ENCODE data around the gene ANO10.
"Not testable (repeated sequence)": the region's sequence is repeated elsewhere in the genome, so short reads cannot be mapped to it uniquely, and the experiment has no call there.

The ANO10 gene

GRCh38 chr3:43587303-43587702 is 34.5 kb downstream of the ANO10 start:
- peaks cover 6 to 18% (median 12%) of the 10 kb centered on the region in 11 experiments; a peak in 19 of 22 replicates for H3K36me3 ChIP-seq
- no peak overlapping the region for H3K27ac ChIP-seq
- no peaks in the 10 kb centered on the region for H4K20me1 ChIP-seq
- H3K4me1 ChIP-seq, result peaks cover 0 to 10% (median 7%) of the 10 kb centered on the region in 10 experiments; a peak in 6 of 20 replicates
- no peaks in the 10 kb centered on the region for H3K27me3 ChIP-seq
- H3K9me3 ChIP-seq (replicated peaks in 1 of 11), result peaks cover 9 to 17% (median 11%) of the 10 kb centered on the region in 11 experiments; a peak in 21 of 22 replicates
- H3K4me3 ChIP-seq, result no peak overlapping the region
- no peak for TF ChIP-seq Cebpa-rat (IDR thresholded peaks at IDR 0.05)
- H3K4me2 ChIP-seq, result no peak overlapping the region
- no peak overlapping the region for H3K9ac ChIP-seq

GRCh38 chr3:43584043-43584826 is 37.6 kb downstream of the ANO10 start:
- Histone ChIP-seq H3K9me3 (replicated peaks in 1 of 11) (peaks cover 0 to 6% (median 0%) of the 10 kb centered on the region in 11 experiments; a peak in 1 of 22 replicates), H3K4me3 (no peak overlapping the region), H3K9ac (no peak overlapping the region), H3K4me1 (peaks cover 0 to 13% (median 7%) of the 10 kb centered on the region in 10 experiments; a peak in 7 of 20 replicates), H4K20me1 (no peaks in the 10 kb centered on the region), H3K27me3 (no peaks in the 10 kb centered on the region), H3K27ac (no peak overlapping the region), H3K4me2 (no peak overlapping the region), H3K36me3 (peaks cover 0 to 12% (median 0%) of the 10 kb centered on the region in 11 experiments; a peak in 2 of 22 replicates)
- TF ChIP-seq Cebpa-rat (IDR thresholded peaks at IDR 0.05), result no peak

- H3K9ac ChIP-seq, result no peak overlapping the region
- H4K20me1 ChIP-seq, result no peaks in the 10 kb centered on the region
- H3K9me3 ChIP-seq (replicated peaks in 1 of 11), result peaks cover 0 to 6% (median 0%) of the 10 kb centered on the region in 11 experiments; a peak in 1 of 22 replicates
- no peak overlapping the region for H3K4me3 ChIP-seq
- H3K27ac ChIP-seq, result no peak overlapping the region
- peaks cover 0 to 13% (median 7%) of the 10 kb centered on the region in 10 experiments; a peak in 7 of 20 replicates for H3K4me1 ChIP-seq
- no peak for TF ChIP-seq Cebpa-rat (IDR thresholded peaks at IDR 0.05)
- H3K27me3 ChIP-seq, result no peaks in the 10 kb centered on the region
- peaks cover 0 to 13% (median 0%) of the 10 kb centered on the region in 11 experiments; a peak in 2 of 22 replicates for H3K36me3 ChIP-seq
- peak overlapping the region in 1 of 11 experiments; percentile 14; a peak in 2 of 22 replicates for H3K4me2 ChIP-seq
Measured at GRCh38 chr3:43583481-43583880, 38.3 kb downstream of the ANO10 start.

GRCh38 chr3:43582866-43583265 is 38.9 kb downstream of the ANO10 start:
- peaks cover 0 to 16% (median 0%) of the 10 kb centered on the region in 11 experiments; a peak in 2 of 22 replicates for H3K36me3 ChIP-seq
- peaks cover 0 to 6% (median 0%) of the 10 kb centered on the region in 11 experiments; a peak in 1 of 22 replicates for H3K9me3 ChIP-seq (replicated peaks in 1 of 11)
- H3K4me3 ChIP-seq, result no peak overlapping the region
- peaks cover 0 to 13% (median 7%) of the 10 kb centered on the region in 10 experiments; a peak in 7 of 20 replicates for H3K4me1 ChIP-seq
- H3K4me2 ChIP-seq, result peak overlapping the region in 3 of 11 experiments; percentile 1 to 27 (median 14); a peak in 2 of 22 replicates
- H3K9ac ChIP-seq, result no peak overlapping the region
- no peaks in the 10 kb centered on the region for H4K20me1 ChIP-seq
- TF ChIP-seq Cebpa-rat (IDR thresholded peaks at IDR 0.05), result no peak
- H3K27me3 ChIP-seq, result no peaks in the 10 kb centered on the region
- H3K27ac ChIP-seq, result no peak overlapping the region

GRCh38 chr3:43581343-43581742 is 40.5 kb downstream of the ANO10 start:
- Histone ChIP-seq H3K27me3 (no peaks in the 10 kb centered on the region), H3K27ac (no peak overlapping the region), H3K9ac (no peak overlapping the region), H4K20me1 (no peaks in the 10 kb centered on the region), H3K36me3 (peaks cover 0 to 30% (median 6%) of the 10 kb centered on the region in 11 experiments; a peak in 9 of 22 replicates), H3K4me1 (peaks cover 0 to 13% (median 7%) of the 10 kb centered on the region in 10 experiments; a peak in 7 of 20 replicates), H3K9me3 (replicated peaks in 1 of 11) (peaks cover 0 to 6% (median 0%) of the 10 kb centered on the region in 11 experiments; a peak in 1 of 22 replicates), H3K4me2 (no peak overlapping the region; a peak in 1 of 22 replicates), H3K4me3 (no peak overlapping the region)
- no peak for TF ChIP-seq Cebpa-rat (IDR thresholded peaks at IDR 0.05)

GRCh38 chr3:43580181-43580580 is 41.6 kb downstream of the ANO10 start:
- no peak overlapping the region for H3K4me2 ChIP-seq
- H3K4me3 ChIP-seq, result no peak overlapping the region
- no peak overlapping the region for H3K9ac ChIP-seq
- TF ChIP-seq Cebpa-rat (IDR thresholded peaks at IDR 0.05), result no peak
- H3K36me3 ChIP-seq, result peaks cover 0 to 38% (median 7%) of the 10 kb centered on the region in 11 experiments; a peak in 9 of 22 replicates
- peaks cover 0 to 6% (median 0%) of the 10 kb centered on the region in 11 experiments; a peak in 1 of 22 replicates for H3K9me3 ChIP-seq (replicated peaks in 1 of 11)
- H3K4me1 ChIP-seq, result peaks cover 0 to 13% (median 7%) of the 10 kb centered on the region in 10 experiments; a peak in 7 of 20 replicates
- no peak overlapping the region for H3K27ac ChIP-seq
- no peaks in the 10 kb centered on the region for H3K27me3 ChIP-seq
- no peaks in the 10 kb centered on the region for H4K20me1 ChIP-seq

GRCh38 chr3:43573576-43573975 is 48.2 kb downstream of the ANO10 start:
- no peak for TF ChIP-seq Cebpa-rat (IDR thresholded peaks at IDR 0.05)
- H3K4me3 ChIP-seq, result no peak overlapping the region
- no peak overlapping the region for H3K27ac ChIP-seq
- H3K4me1 ChIP-seq, result no peaks in the 10 kb centered on the region
- no peaks in the 10 kb centered on the region for H4K20me1 ChIP-seq
- no peaks in the 10 kb centered on the region for H3K27me3 ChIP-seq
- no peak overlapping the region for H3K9ac ChIP-seq
- H3K9me3 ChIP-seq (replicated peaks in 1 of 11), result no peaks in the 10 kb centered on the region
- H3K4me2 ChIP-seq, result no peak overlapping the region
- H3K36me3 ChIP-seq, result peaks cover 0 to 39% (median 7%) of the 10 kb centered on the region in 11 experiments; a peak in 8 of 22 replicates

GRCh38 chr3:43565661-43566341 is 56.0 kb downstream of the ANO10 start:
- not testable (repeated sequence) for H3K9ac ChIP-seq; H3K4me3 ChIP-seq; H3K4me2 ChIP-seq; H3K27me3 ChIP-seq; H4K20me1 ChIP-seq; H3K27ac ChIP-seq; H3K9me3 ChIP-seq (replicated peaks in 1 of 11); H3K4me1 ChIP-seq
- peaks cover 0 to 12% (median under 1%) of the 10 kb centered on the region in 11 experiments; a peak in 8 of 22 replicates for H3K36me3 ChIP-seq

GRCh38 chr3:43559961-43560360 is 61.9 kb downstream of the ANO10 start:
- H3K27me3 ChIP-seq, result no peaks in the 10 kb centered on the region
- TF ChIP-seq Cebpa-rat (IDR thresholded peaks at IDR 0.05), result no peak
- peaks cover 0 to 55% (median 9%) of the 10 kb centered on the region in 11 experiments; a peak in 14 of 22 replicates for H3K36me3 ChIP-seq
- H3K9me3 ChIP-seq (replicated peaks in 1 of 11), result no peaks in the 10 kb centered on the region
- no peak overlapping the region for H3K9ac ChIP-seq
- H3K4me2 ChIP-seq, result no peak overlapping the region
- no peak overlapping the region for H3K4me3 ChIP-seq
- no peaks in the 10 kb centered on the region for H3K4me1 ChIP-seq
- H4K20me1 ChIP-seq, result no peaks in the 10 kb centered on the region
- no peak overlapping the region for H3K27ac ChIP-seq

Measured in BLaER1 treated with 17β-estradiol and CSF1 and Interleukin-3, amounts not matched to agents 10 nM and 100 nM (cell line).